ENCODE measurements around the gene ZNF552.

The ZNF552 gene

GRCh38 chr19:57776764-57777296 lies 37.9 kb downstream of the ZNF552 start:
- DNase-seq (ENCODE audit: low read depth): no peak

GRCh38 chr19:57773488-57773887 lies 41.2 kb downstream of the ZNF552 start:
- no peak for DNase-seq (ENCODE audit: low read depth)

DNA sequence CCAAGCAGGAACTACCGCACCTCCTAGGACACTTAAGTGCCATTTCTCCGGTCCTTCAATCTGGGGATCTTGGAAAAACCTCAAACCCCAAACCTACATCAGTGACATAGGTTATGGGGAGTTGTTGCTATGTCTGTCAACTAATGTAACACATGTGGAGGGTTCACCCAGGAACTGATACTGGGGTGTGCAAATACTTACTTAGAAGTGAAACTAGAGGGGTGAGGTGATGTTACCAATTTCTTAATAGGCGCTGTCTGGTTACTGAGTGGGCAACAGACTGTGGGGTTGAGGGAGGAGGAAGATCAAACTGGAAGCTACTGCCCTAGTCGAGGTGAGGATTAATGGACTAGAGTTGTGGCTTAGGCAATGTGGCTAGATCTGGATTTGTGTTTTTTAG lies 43.3 kb downstream of the ZNF552 start:
- DNase-seq (ENCODE audit: low read depth): no peak

DNA sequence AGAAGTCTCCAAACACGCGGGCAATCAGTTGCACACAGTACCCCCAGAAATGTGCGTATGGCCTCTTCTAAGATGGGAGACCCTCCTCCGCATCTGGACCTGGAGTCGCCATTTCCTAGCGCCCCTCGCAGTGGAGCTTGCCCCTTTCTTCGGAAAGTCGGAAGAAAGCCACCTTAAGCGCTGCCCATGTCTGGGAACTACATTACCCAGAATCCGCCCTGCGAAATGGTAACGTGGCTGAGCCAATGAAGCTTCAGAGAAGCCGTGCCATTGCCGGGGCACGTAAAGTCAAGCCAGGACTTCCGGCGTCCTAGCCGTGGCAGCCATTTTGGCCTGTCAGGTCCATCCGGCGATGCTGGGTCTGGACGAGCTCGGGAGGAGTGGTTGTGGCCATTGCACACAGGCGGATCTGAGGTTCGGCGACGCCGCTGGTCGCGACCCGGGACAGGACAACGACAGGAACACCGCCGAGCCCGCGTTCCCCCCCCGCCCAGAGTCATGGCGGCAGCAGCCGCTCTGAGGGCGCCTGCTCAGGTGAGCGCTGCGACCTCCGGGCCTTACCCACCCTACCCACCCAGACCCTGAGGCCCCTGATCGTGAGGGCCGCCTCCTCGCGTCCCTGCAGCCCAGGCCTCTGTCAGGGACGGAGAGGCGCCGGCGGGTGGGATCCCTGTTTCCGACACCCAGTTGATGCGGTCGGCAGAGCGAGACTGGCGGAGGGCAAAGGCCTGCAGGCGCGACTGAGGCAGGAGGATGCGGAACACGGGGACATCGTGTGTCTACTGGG lies 45.2 kb downstream of the ZNF552 start, which contains the start of gene ZNF586:
ZNF586 (plus strand) TSS at position 332 of the 787 bp plus-strand sequence; CDS start at position 499, 167 bp downstream.
- peak; percentile 81 for DNase-seq (ENCODE audit: low read depth)

DNA sequence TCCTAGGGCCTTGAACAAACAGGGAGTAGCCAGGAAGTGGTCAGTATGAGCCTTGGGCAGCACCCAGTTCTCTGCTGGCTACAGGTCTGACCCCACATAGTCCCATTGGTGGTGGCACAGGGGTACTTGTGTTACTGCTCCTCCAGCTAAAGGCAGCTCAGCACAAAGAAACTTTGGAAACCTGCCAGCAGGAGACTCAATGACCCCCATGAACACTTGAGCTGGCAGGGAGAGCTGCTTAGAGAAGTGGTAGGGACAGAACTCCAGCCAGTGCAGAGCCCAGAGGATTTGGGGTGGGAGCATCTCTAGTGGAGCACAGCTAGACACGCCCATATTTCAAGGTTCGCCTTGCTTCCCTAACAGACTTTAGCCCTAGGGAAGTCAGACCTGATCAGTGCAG lies 55.6 kb downstream of the ZNF552 start:
- no peak for DNase-seq (ENCODE audit: low read depth)

GRCh38 chr19:57757941-57758340 lies 56.8 kb downstream of the ZNF552 start:
- no peak for DNase-seq (ENCODE audit: low read depth)
